ENCODE measurements around the gene FGF13. TPM values are rescaled to one million over a fixed set of nuclear protein-coding genes. Genes with fewer than 3 reads are reported as not detected.

The FGF13 gene
- total and polyA plus RNA-seq, 12 donors: 0.48 to 13.4 (median 2.4) TPM

- Histone ChIP-seq H3K27ac (no peak overlapping the region), H3K4me3 (peak overlapping the region in 1 of 4 donors; percentile 23), H3K9me3 (replicated peaks in 1 of 3) (no peaks in the 10 kb centered on the region), H3K4me1 (replicated peaks in 1 of 2) (no peaks in the 10 kb centered on the region), H3K27me3 (peaks cover 29% of the 10 kb centered on the region), H3K36me3 (replicated peaks in 1 of 2) (no peaks in the 10 kb centered on the region)
- DNase-seq: no peak
- TF ChIP-seq POLR2A (IDR thresholded peaks at IDR 0.05): no peak
- TF ChIP-seq, protein P1, sequence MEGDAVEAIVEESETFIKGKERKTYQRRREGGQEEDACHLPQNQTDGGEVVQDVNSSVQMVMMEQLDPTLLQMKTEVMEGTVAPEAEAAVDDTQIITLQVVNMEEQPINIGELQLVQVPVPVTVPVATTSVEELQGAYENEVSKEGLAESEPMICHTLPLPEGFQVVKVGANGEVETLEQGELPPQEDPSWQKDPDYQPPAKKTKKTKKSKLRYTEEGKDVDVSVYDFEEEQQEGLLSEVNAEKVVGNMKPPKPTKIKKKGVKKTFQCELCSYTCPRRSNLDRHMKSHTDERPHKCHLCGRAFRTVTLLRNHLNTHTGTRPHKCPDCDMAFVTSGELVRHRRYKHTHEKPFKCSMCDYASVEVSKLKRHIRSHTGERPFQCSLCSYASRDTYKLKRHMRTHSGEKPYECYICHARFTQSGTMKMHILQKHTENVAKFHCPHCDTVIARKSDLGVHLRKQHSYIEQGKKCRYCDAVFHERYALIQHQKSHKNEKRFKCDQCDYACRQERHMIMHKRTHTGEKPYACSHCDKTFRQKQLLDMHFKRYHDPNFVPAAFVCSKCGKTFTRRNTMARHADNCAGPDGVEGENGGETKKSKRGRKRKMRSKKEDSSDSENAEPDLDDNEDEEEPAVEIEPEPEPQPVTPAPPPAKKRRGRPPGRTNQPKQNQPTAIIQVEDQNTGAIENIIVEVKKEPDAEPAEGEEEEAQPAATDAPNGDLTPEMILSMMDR (IDR thresholded peaks at IDR 0.05): no peak
- intact Hi-C loops (cut with DNase I): no loop called here
- 1 to 37% (median 11%) methylated on average over 8 to 47 of the region's 51 CpGs for WGBS, 4 donors
Measured at GRCh38 chrX:138710866-138711341, 613 bp downstream of the FGF13 start.

GRCh38 chrX:138709886-138710791, 1.4 kb downstream of the FGF13 start:
- Histone ChIP-seq H3K27ac (no peak overlapping the region), H3K36me3 (replicated peaks in 1 of 2) (no peaks in the 10 kb centered on the region), H3K4me1 (replicated peaks in 1 of 2) (no peaks in the 10 kb centered on the region), H3K27me3 (peaks cover 33% of the 10 kb centered on the region), H3K9me3 (replicated peaks in 1 of 3) (no peaks in the 10 kb centered on the region), H3K4me3 (peak overlapping the region in 1 of 4 donors; percentile 23)
- TF ChIP-seq POLR2A (IDR thresholded peaks at IDR 0.05): no peak
- TF ChIP-seq, protein P1 (IDR thresholded peaks at IDR 0.05): no peak
- intact Hi-C loops (cut with DNase I): no loop called here
- DNase-seq: no peak
- 6 to 24% (median 15%) methylated on average over 8 to 25 of the region's 25 CpGs for WGBS, 4 donors

DNA sequence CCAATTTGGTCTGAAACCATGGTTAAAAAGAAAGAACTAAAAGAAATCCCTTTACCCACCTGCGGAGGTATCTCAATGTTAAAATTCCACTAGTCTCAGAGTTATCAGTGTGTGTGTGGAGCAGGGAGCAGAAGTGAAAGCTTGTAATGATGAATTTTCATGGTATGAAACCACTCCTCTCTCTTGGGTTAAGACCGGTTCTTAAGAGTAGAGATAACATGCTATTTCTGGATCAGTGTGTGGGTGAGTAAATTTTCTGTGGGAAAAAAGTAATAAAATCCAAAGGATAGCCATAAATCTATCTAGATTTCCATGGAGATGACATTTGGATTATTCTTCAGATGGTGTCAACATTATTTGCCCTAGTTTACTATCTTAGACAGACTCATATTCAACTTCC, 3.2 kb downstream of the FGF13 start:
- Histone ChIP-seq H3K27ac (no peak overlapping the region), H3K4me1 (replicated peaks in 1 of 2) (no peaks in the 10 kb centered on the region), H3K9me3 (replicated peaks in 1 of 3) (no peaks in the 10 kb centered on the region), H3K27me3 (peaks cover 20% of the 10 kb centered on the region), H3K4me3 (no peak overlapping the region), H3K36me3 (replicated peaks in 1 of 2) (no peaks in the 10 kb centered on the region)
- WGBS, 4 donors: 48 to 59% (median 53%) methylated on average over 2 of the region's 2 CpGs
- no peak for DNase-seq
- TF ChIP-seq, protein P1 (IDR thresholded peaks at IDR 0.05): no peak
- TF ChIP-seq POLR2A (IDR thresholded peaks at IDR 0.05): no peak
- intact Hi-C loops (cut with DNase I): no loop called here

DNA sequence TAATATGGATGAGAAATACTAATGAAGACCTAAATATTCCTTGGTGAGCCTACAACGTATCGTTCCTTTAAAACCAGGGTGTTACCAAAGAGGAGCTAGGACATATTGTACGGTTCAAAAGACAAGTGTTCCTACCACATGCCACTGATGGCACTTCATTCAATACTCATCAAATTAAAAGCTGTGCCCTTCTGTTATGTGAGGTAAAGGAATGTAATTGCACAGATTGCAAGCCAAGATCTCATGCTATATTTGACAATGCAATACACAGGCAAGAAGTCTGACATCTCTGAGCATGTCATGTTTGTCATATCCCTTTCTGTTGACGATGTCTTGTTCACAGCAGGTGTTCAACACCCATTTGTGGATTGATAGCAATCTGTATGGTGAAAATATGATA, 6.9 kb downstream of the FGF13 start:
- Histone ChIP-seq H3K4me3 (no peak overlapping the region), H3K4me1 (replicated peaks in 1 of 2) (no peaks in the 10 kb centered on the region), H3K27me3 (peaks cover 15% of the 10 kb centered on the region), H3K9me3 (replicated peaks in 1 of 3) (no peaks in the 10 kb centered on the region), H3K27ac (no peak overlapping the region), H3K36me3 (replicated peaks in 1 of 2) (no peaks in the 10 kb centered on the region)
- TF ChIP-seq, protein P1 (IDR thresholded peaks at IDR 0.05): no peak
- TF ChIP-seq POLR2A (IDR thresholded peaks at IDR 0.05): no peak
- intact Hi-C loops (cut with DNase I): no loop called here
- DNase-seq: no peak
- 75 to 90% (median 79%) methylated on average over 2 to 4 of the region's 4 CpGs for WGBS, 4 donors
